ENCODE results near the gene ADAM23. TPM values are rescaled to one million over a fixed set of nuclear protein-coding genes. Genes with fewer than 3 reads are reported as not detected.

ADAM23 gene
- total and polyA plus RNA-seq, 9 donors, result 0.83 to 18.8 (median 4.1) TPM

- DNase-seq, result no peak
- 48 to 73% (median 53%) methylated on average over 3 of the region's 3 CpGs for WGBS, 3 donors
- Histone ChIP-seq H3K36me3 (no peaks in the 10 kb centered on the region), H3K4me1 (ENCODE audit: insufficient read depth) (no peaks in the 10 kb centered on the region), H3K9me3 (no peaks in the 10 kb centered on the region), H3K27me3 (no peaks in the 10 kb centered on the region), H3K4me3 (no peak overlapping the region), H3K27ac (no peak overlapping the region)
- intact Hi-C loops (cut with DNase I), result no loop called here
- TF ChIP-seq EP300 (IDR thresholded peaks at IDR 0.05), result no peak
- no peak for TF ChIP-seq CTCF (IDR thresholded peaks at IDR 0.05)
Measured at GRCh38 chr2:206481056-206481455, 37.7 kb downstream of the ADAM23 start.

DNA sequence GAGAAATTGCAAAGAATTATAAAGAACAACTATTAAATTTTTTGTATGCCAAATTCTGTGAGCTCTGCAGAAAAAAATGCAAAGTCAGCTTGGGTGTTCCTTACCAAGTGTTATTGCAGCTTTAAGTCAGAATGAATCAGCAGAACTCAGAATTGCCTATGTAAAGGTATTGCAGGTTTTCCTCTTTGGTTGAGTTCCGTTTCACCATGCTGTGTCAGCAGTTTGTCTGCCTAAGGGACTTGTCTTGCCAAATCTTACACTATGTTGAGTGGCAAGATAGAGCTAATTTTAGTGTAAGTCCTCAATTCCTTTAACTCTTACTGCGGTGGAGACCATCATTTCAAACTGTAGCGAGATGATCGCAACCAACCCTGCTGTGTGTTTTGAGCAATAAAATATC, 38.8 kb downstream of the ADAM23 start:
- intact Hi-C loops (cut with DNase I), result no loop called here
- H3K9me3 ChIP-seq, result no peaks in the 10 kb centered on the region
- H3K4me1 ChIP-seq (ENCODE audit: insufficient read depth), result no peaks in the 10 kb centered on the region
- no peak overlapping the region for H3K4me3 ChIP-seq
- no peak overlapping the region for H3K27ac ChIP-seq
- no peaks in the 10 kb centered on the region for H3K36me3 ChIP-seq
- WGBS, 3 donors, result 89 to 90% (median 89%) methylated on average over 4 of the region's 4 CpGs
- TF ChIP-seq EP300 (IDR thresholded peaks at IDR 0.05) (no peak), POLR2A (IDR thresholded peaks at IDR 0.05) (no peak), CTCF (IDR thresholded peaks at IDR 0.05) (no peak)
- no peak for DNase-seq
- H3K27me3 ChIP-seq, result no peaks in the 10 kb centered on the region

- no peaks in the 10 kb centered on the region for H3K36me3 ChIP-seq
- TF ChIP-seq EP300 (IDR thresholded peaks at IDR 0.05) (no peak), POLR2A (IDR thresholded peaks at IDR 0.05) (no peak), CTCF (IDR thresholded peaks at IDR 0.05) (no peak)
- intact Hi-C loops (cut with DNase I), result no loop called here
- DNase-seq, result no peak
- no peak overlapping the region for H3K4me3 ChIP-seq
- H3K4me1 ChIP-seq (ENCODE audit: insufficient read depth), result no peaks in the 10 kb centered on the region
- no peak overlapping the region for H3K27ac ChIP-seq
- 68 to 89% (median 81%) methylated on average over 4 of the region's 4 CpGs for WGBS, 3 donors
- no peaks in the 10 kb centered on the region for H3K9me3 ChIP-seq
- no peaks in the 10 kb centered on the region for H3K27me3 ChIP-seq
Measured at GRCh38 chr2:206482633-206483032, 39.3 kb downstream of the ADAM23 start.

- H3K4me3 ChIP-seq, result no peak overlapping the region
- no peaks in the 10 kb centered on the region for H3K4me1 ChIP-seq (ENCODE audit: insufficient read depth)
- H3K9me3 ChIP-seq, result no peaks in the 10 kb centered on the region
- no peaks in the 10 kb centered on the region for H3K36me3 ChIP-seq
- no peak for TF ChIP-seq POLR2A (IDR thresholded peaks at IDR 0.05)
- TF ChIP-seq EP300 (IDR thresholded peaks at IDR 0.05), result no peak
- no peak for TF ChIP-seq CTCF (IDR thresholded peaks at IDR 0.05)
- H3K27me3 ChIP-seq, result no peaks in the 10 kb centered on the region
- no peak for DNase-seq
- H3K27ac ChIP-seq, result no peak overlapping the region
- intact Hi-C loops (cut with DNase I), result no loop called here
- WGBS, 3 donors, result 82 to 88% (median 84%) methylated on average over 7 of the region's 7 CpGs
Measured at GRCh38 chr2:206488053-206488452, 44.7 kb downstream of the ADAM23 start.

GRCh38 chr2:206488623-206489022, 45.3 kb downstream of the ADAM23 start:
- intact Hi-C loops (cut with DNase I), result no loop called here
- WGBS, 3 donors, result 78 to 100% (median 91%) methylated on average over 1 of the region's 1 CpG

More at GRCh38 chr2:206488623-206489022, 45.3 kb downstream of the ADAM23 start:
- H3K27ac ChIP-seq, result no peak overlapping the region
- no peak for DNase-seq
- H3K36me3 ChIP-seq, result no peaks in the 10 kb centered on the region
- H3K9me3 ChIP-seq, result no peaks in the 10 kb centered on the region
- TF ChIP-seq POLR2A (IDR thresholded peaks at IDR 0.05), result no peak
- no peak for TF ChIP-seq CTCF (IDR thresholded peaks at IDR 0.05)
- TF ChIP-seq EP300 (IDR thresholded peaks at IDR 0.05), result no peak
- H3K4me3 ChIP-seq, result no peak overlapping the region
- H3K27me3 ChIP-seq, result no peaks in the 10 kb centered on the region
- no peaks in the 10 kb centered on the region for H3K4me1 ChIP-seq (ENCODE audit: insufficient read depth)

Data from ovary (tissue), 9 donors.